ENCODE data around the gene CUTC.

- TF ChIP-seq POLR2A (IDR thresholded peaks at IDR 0.05) (no peak), CTCF (IDR thresholded peaks at IDR 0.05 in 8 of 11, conservative IDR thresholded peaks at IDR 0.05 in 3 of 11) (no peak)
Observed at GRCh38 chr10:99784016-99784726, 52.1 kb downstream of the CUTC start.

Measured in spleen (tissue), 7 donors.